Peyer's patch (tissue), 4 donors: Measurements from ENCODE around the gene SLC4A2.

ENCODE experiments used
- POLR2A ChIP-seq, 2 donors: fragments of 450-650 bp; IDR thresholded peaks; one replicate each; pipeline ENCODE4 v1.5.1; 2017; ENCODE audit warnings: antibody characterized with exemption in 2 of 2, mild to moderate bottlenecking in 2 of 2, moderate library complexity in 2 of 2
- TF ChIP-seq, protein P1 (sequence below), 6 experiments: fragments of 450-650 bp in 4 of 6; fragments of 200-600 bp in 2 of 6; sonication (generic) in 1 of 6; IDR thresholded peaks; one replicate each; pipeline ENCODE4 v1.5.1; 2017 to 2019; ENCODE audit warnings: antibody characterized with exemption in 6 of 6, mild to moderate bottlenecking in 3 of 6, moderate library complexity in 1 of 6

DNA sequence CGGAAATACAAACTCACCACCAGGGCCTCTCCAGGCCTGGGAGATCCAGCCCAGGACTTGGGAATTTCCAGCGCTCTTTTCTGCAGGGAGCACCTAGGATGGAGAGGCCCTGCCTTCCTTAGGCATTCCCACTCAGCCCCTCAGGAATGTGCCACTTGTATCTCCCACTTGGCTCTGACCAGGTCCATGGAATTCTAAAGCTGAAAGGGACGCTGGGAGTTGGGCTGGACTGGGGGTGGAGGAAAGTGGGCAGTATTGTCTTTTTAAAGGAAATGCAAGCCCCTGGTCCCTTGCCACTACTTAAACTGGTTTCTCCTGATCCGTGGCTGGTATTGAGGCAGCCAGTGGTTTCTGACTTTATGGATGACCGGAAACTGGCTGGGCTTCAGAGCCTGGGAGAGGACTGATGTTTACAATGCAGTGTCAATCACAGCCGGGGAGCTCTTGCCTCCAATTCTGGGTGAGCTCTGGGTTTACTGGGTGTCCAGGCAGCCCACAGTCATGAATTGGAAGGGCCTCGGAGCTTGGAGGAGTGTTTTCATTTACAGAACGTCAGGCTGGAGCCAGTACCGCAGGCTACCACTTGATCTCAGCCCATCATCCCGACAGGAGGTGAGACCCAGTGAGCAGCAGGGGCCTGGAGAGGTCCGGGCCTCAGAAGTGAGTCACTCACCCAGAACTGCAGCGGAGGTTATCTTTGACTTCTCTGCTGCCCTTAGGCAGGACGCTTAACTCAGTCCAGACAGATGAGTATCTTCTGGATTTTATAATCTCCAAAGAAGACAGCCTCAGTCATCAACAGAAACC lies 54.2 kb downstream of the SLC4A2 start:
- TF ChIP-seq, protein P1, sequence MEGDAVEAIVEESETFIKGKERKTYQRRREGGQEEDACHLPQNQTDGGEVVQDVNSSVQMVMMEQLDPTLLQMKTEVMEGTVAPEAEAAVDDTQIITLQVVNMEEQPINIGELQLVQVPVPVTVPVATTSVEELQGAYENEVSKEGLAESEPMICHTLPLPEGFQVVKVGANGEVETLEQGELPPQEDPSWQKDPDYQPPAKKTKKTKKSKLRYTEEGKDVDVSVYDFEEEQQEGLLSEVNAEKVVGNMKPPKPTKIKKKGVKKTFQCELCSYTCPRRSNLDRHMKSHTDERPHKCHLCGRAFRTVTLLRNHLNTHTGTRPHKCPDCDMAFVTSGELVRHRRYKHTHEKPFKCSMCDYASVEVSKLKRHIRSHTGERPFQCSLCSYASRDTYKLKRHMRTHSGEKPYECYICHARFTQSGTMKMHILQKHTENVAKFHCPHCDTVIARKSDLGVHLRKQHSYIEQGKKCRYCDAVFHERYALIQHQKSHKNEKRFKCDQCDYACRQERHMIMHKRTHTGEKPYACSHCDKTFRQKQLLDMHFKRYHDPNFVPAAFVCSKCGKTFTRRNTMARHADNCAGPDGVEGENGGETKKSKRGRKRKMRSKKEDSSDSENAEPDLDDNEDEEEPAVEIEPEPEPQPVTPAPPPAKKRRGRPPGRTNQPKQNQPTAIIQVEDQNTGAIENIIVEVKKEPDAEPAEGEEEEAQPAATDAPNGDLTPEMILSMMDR (IDR thresholded peaks at IDR 0.05), result no peak
- no peak for TF ChIP-seq POLR2A (IDR thresholded peaks at IDR 0.05)
